ENCODE measurements around the gene SAMD5.

- TF ChIP-seq RAD21 (IDR thresholded peaks at IDR 0.05; ENCODE audit: low read depth) (no peak), CTCF (IDR thresholded peaks at IDR 0.05 in 2 of 3, conservative IDR thresholded peaks at IDR 0.05 in 1 of 3; ENCODE audit: borderline replicate concordance in 1 of 3, insufficient read depth in 1 of 3, low read depth in 2 of 3, low read length in 2 of 3) (no peak), EGR1 (IDR thresholded peaks at IDR 0.05; ENCODE audit: low read depth) (no peak)
Observed at GRCh38 chr6:147618927-147619326, 110.4 kb downstream of the SAMD5 start.
